Endothelial cell of umbilical vein (primary cell): ENCODE data around the gene EEFSEC.

ENCODE experiments used
- EZH2 ChIP-seq: IDR thresholded peaks from 2 replicates; pipeline ENCODE4 v1.6.1; 2012; ENCODE audit warnings: borderline replicate concordance, low read depth, mild to moderate bottlenecking, moderate library complexity, low read length, inconsistent platforms; ENCODE audit not compliant: severe bottlenecking
- MYC ChIP-seq: IDR thresholded peaks from one replicate; pipeline ENCODE4 v1.6.1; 2011; ENCODE audit warnings: mild to moderate bottlenecking, low read depth, low read length
- POLR2A ChIP-seq: IDR thresholded peaks from 2 replicates; pipeline ENCODE4 v1.6.1; 2012; ENCODE audit warnings: low read depth, mild to moderate bottlenecking, control low read depth, low read length
- TF ChIP-seq, protein P1 (sequence below), 2 donors: IDR thresholded peaks; 1 replicate in 1 of 2; 2 replicates in 1 of 2; pipeline ENCODE4 v1.5.1; 2011; ENCODE audit warnings: low read length in 2 of 2, mild to moderate bottlenecking in 2 of 2, moderate library complexity in 2 of 2, control low read depth in 1 of 2, inconsistent platforms in 1 of 2, low read depth in 1 of 2; ENCODE audit not compliant: insufficient read depth in 1 of 2; ENCODE audit errors: extremely low read depth in 1 of 2
- TF ChIP-seq, protein P2 (sequence below): IDR thresholded peaks from 2 replicates; pipeline ENCODE4 v1.6.1; 2011; ENCODE audit not compliant: insufficient read depth, insufficient read length

DNA sequence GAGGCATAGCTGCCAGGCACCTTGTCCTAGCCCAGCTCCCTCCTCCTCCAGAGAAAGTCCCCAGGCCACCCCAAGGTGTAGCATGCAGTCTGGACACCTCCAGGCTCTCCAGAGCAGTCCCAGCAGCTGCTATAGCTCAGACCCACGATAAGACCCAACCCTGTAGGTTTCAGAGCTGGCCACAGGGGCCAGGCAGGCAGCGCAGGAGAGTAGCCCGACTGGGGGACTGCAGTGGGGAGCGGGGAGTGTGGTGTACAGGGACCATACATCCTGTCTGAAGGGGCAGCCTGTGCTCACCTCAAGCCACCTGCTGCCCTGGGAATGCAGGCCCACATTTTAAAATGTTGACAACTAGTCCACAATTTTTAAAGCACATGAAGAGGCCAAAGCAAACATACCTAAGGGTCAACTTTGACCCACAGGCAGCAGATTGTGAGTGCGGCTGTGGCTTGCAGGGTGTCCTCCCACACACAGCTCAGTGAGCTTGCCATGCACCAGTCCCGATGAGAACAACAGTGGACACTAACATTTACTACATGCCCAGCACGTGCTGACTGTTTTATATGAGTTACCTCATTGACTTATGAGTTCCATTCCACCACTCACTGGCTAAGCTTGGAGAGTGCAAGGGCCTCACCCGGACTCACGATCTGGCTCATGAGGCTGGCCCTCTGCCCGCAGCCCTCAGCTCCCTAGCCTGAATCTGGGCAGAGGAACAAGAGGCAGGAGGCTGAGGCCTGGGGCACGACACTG lies 232.0 kb downstream of the EEFSEC start:
- TF ChIP-seq, protein P1, sequence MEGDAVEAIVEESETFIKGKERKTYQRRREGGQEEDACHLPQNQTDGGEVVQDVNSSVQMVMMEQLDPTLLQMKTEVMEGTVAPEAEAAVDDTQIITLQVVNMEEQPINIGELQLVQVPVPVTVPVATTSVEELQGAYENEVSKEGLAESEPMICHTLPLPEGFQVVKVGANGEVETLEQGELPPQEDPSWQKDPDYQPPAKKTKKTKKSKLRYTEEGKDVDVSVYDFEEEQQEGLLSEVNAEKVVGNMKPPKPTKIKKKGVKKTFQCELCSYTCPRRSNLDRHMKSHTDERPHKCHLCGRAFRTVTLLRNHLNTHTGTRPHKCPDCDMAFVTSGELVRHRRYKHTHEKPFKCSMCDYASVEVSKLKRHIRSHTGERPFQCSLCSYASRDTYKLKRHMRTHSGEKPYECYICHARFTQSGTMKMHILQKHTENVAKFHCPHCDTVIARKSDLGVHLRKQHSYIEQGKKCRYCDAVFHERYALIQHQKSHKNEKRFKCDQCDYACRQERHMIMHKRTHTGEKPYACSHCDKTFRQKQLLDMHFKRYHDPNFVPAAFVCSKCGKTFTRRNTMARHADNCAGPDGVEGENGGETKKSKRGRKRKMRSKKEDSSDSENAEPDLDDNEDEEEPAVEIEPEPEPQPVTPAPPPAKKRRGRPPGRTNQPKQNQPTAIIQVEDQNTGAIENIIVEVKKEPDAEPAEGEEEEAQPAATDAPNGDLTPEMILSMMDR (IDR thresholded peaks at IDR 0.05; ENCODE audit: extremely low read depth in 1 of 2, insufficient read depth in 1 of 2, low read depth in 1 of 2, low read length in 2 of 2): no peak
- TF ChIP-seq, protein P2, sequence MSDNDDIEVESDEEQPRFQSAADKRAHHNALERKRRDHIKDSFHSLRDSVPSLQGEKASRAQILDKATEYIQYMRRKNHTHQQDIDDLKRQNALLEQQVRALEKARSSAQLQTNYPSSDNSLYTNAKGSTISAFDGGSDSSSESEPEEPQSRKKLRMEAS: no peak
- TF ChIP-seq POLR2A: no peak
- no peak for TF ChIP-seq MYC
- no peak for TF ChIP-seq EZH2
